ENCODE results near the gene HIRIP3. TPM values are rescaled to one million over a fixed set of nuclear protein-coding genes. Genes with fewer than 3 reads are reported as not detected.

Gene HIRIP3
- total RNA-seq, 1 donor from 2014 or later = 7.1 TPM

DNA sequence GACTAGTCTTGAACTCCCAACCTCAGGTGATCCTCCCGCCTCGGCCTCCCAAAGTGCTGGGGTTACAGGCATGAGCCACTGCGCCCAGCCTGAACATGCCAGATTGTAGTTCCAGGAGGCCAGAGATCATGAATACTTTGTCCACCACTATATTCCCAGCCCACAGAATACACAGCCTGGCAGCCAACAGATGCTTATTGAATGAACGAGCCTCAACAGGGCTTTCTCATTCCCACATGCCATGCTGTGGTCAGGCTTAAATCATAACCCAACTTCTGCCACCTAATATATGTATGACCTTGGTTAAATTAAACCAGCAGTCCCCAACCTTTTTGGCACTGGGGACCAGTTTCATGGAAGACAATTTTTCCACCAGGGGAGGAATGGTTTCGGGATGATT, 36.7 kb downstream of the HIRIP3 start:
- H3K4me1 ChIP-seq = peaks cover 16% of the 10 kb centered on the region
- DNase-seq (ENCODE audit: extremely low spot score in 2 of 2) = no peak
- intact Hi-C loops (cut with DNase I) = loop anchor here (10.0 kb wide), 1 partner anchor 104 kb away; no protein-coding TSS in a partner anchor
- H3K27me3 ChIP-seq = no peaks in the 10 kb centered on the region
- TF ChIP-seq POLR2AphosphoS5 (IDR thresholded peaks at IDR 0.05; ENCODE audit: insufficient read depth in 1 of 2, low read depth in 1 of 2) (no peak), POLR2A (IDR thresholded peaks at IDR 0.05) (no peak)
- TF ChIP-seq, protein P1, sequence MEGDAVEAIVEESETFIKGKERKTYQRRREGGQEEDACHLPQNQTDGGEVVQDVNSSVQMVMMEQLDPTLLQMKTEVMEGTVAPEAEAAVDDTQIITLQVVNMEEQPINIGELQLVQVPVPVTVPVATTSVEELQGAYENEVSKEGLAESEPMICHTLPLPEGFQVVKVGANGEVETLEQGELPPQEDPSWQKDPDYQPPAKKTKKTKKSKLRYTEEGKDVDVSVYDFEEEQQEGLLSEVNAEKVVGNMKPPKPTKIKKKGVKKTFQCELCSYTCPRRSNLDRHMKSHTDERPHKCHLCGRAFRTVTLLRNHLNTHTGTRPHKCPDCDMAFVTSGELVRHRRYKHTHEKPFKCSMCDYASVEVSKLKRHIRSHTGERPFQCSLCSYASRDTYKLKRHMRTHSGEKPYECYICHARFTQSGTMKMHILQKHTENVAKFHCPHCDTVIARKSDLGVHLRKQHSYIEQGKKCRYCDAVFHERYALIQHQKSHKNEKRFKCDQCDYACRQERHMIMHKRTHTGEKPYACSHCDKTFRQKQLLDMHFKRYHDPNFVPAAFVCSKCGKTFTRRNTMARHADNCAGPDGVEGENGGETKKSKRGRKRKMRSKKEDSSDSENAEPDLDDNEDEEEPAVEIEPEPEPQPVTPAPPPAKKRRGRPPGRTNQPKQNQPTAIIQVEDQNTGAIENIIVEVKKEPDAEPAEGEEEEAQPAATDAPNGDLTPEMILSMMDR (IDR thresholded peaks at IDR 0.05) = no peak
- no peak overlapping the region for H3K4me3 ChIP-seq
- no peak overlapping the region for H3K27ac ChIP-seq
- H3K9me3 ChIP-seq = no peaks in the 10 kb centered on the region
- H3K36me3 ChIP-seq = no peaks in the 10 kb centered on the region

DNA sequence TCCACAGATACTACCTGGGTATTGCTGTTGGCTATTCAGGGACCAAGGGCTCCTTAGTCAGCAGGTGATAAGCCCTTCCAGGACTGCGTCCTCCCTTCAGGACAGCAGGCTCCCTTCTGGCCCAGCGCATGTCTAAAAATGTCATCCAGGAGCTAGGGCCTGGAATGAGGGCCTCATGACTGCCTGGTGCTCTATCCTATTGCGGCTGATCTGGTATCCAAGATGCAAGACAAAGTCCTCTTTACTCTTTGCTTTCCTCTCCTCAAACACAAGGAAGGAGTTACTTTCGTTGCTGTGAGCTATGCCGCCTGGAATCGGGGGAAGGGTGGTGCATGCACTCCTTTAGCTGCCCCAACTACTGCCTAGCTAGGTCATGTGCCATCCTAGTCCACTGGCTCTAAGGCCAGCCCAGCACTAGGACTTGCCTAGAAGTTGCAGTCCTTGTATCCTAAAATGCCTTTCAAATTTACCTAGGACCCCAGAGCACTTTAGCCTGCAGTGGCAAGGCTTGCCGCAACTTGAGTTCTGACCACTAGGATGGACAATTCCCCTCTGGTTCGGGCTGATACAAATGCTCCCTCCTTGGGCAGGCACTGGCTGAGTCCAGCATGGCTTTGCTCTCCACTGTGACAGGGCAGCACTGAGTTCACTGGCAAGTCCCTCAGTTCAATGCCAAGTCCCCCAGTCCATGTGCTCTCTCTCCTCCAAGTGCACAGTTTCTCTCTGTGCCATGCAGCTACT, 43.6 kb downstream of the HIRIP3 start:
- intact Hi-C loops (cut with DNase I) = loop anchor here (10.0 kb wide), 1 partner anchor 97 kb away; no protein-coding TSS in a partner anchor
- H3K27ac ChIP-seq = no peak overlapping the region
- H3K27me3 ChIP-seq = no peaks in the 10 kb centered on the region
- no peak for TF ChIP-seq POLR2AphosphoS5 (IDR thresholded peaks at IDR 0.05; ENCODE audit: insufficient read depth in 1 of 2, low read depth in 1 of 2)
- TF ChIP-seq POLR2A (IDR thresholded peaks at IDR 0.05) = no peak
- TF ChIP-seq, protein P1 (IDR thresholded peaks at IDR 0.05) = no peak
- DNase-seq (ENCODE audit: extremely low spot score in 2 of 2) = no peak
- H3K4me1 ChIP-seq = no peaks in the 10 kb centered on the region
- no peaks in the 10 kb centered on the region for H3K36me3 ChIP-seq
- H3K9me3 ChIP-seq = no peaks in the 10 kb centered on the region
- no peak overlapping the region for H3K4me3 ChIP-seq

DNA sequence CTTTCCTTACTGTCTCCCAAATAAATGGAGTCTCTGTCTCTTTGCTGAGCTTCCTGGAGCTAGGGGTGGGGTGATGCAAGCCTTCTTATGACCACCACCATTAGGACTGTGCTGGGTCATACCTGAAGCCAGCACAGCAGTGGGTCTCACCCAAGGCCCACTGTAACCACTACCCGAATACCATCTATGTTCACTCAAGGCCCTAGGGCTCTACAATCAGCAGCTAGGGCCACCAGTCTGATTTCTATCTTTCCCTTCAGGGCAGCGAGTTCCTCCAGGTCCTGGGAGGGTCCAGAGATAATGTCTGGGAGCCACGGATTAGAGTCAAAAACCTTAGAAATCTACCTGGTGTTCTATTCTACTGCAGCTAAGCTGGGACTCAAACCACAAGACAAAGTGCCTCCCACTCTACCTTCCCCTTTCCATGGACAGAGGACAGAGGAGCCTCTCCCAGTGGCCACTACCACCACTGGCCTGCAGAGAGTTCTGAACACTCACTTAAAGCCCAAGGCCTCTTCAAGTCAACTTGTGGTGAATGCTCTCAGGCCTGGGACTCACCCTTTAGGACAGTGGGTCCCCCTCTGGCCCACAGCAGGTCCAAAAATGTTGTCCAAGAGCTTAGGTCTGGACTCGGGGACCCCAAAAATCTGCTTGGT, 44.5 kb downstream of the HIRIP3 start:
- H3K27me3 ChIP-seq = no peaks in the 10 kb centered on the region
- no peaks in the 10 kb centered on the region for H3K4me1 ChIP-seq
- H3K4me3 ChIP-seq = no peak overlapping the region
- intact Hi-C loops (cut with DNase I) = loop anchor here (10.0 kb wide), 1 partner anchor 96 kb away; no protein-coding TSS in a partner anchor
- DNase-seq (ENCODE audit: extremely low spot score in 2 of 2) = no peak
- no peak overlapping the region for H3K27ac ChIP-seq
- no peaks in the 10 kb centered on the region for H3K9me3 ChIP-seq
- H3K36me3 ChIP-seq = no peaks in the 10 kb centered on the region
- TF ChIP-seq POLR2A (IDR thresholded peaks at IDR 0.05) (no peak), POLR2AphosphoS5 (IDR thresholded peaks at IDR 0.05; ENCODE audit: insufficient read depth in 1 of 2, low read depth in 1 of 2) (no peak)
- TF ChIP-seq, protein P1 (IDR thresholded peaks at IDR 0.05) = no peak

DNA sequence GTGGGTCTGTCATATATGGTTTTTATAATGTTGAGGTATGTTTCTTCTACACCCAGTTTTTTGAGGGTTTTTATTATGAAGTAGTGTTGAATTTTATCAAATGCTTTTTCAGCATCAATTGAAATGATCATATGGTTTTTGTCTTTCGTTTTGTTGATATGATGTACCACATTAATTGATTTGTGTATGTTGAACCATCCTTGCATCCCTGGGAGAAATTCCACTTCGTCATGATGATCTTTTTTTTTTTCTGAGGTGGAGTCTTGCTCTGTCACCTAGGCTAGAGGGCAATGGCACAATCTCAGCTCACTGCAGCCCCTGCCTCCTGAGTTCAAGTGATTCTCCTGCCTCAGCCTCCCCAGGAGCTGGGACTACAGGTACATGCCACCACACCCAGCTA, 47.5 kb downstream of the HIRIP3 start:
- intact Hi-C loops (cut with DNase I) = no loop called here

More for the DNA sequence above, 47.5 kb downstream of the HIRIP3 start:
- H3K36me3 ChIP-seq = no peaks in the 10 kb centered on the region
- no peak overlapping the region for H3K27ac ChIP-seq
- peaks cover 19% of the 10 kb centered on the region for H3K4me1 ChIP-seq
- H3K4me3 ChIP-seq = no peak overlapping the region
- TF ChIP-seq POLR2AphosphoS5 (IDR thresholded peaks at IDR 0.05; ENCODE audit: insufficient read depth in 1 of 2, low read depth in 1 of 2) (no peak), POLR2A (IDR thresholded peaks at IDR 0.05) (no peak)
- TF ChIP-seq, protein P1 (IDR thresholded peaks at IDR 0.05) = no peak
- DNase-seq (ENCODE audit: extremely low spot score in 2 of 2) = no peak
- no peaks in the 10 kb centered on the region for H3K27me3 ChIP-seq
- no peaks in the 10 kb centered on the region for H3K9me3 ChIP-seq
